Large intestine (tissue), 3 donors: Measurements from ENCODE around the gene RIOK1. TPM values are rescaled to one million over a fixed set of nuclear protein-coding genes. Genes with fewer than 3 reads are reported as not detected.
A peak's percentile ranks its signal among the peaks of the same experiment; 100 is the strongest.
"Not testable (repeated sequence)": the region's sequence is repeated elsewhere in the genome, so short reads cannot be mapped to it uniquely, and the experiment has no call there.

ENCODE experiments used
- DNase-seq, 2 donors: peaks; one replicate each; pipeline versions ENCODE4 v3.0.0 to v3.0.0-alpha.2; 2013
- H3K27ac ChIP-seq: one replicate; pipeline ENCODE4 v1.5.1; 2013; ENCODE audit warnings: low read length
- H3K27me3 ChIP-seq: 2 replicates; pipeline ENCODE4 v1.6.1; 2013; ENCODE audit warnings: low read length; ENCODE audit not compliant: control insufficient read depth, insufficient read depth
- H3K36me3 ChIP-seq: 2 replicates; pipeline ENCODE4 v1.6.1; 2013; ENCODE audit warnings: low read length; ENCODE audit not compliant: control insufficient read depth, insufficient read depth
- H3K4me1 ChIP-seq: one replicate; pipeline ENCODE4 v1.6.1; 2013; ENCODE audit warnings: low read length; ENCODE audit not compliant: control insufficient read depth, insufficient read depth
- H3K4me3 ChIP-seq: one replicate; pipeline ENCODE4 v1.5.1; 2013; ENCODE audit warnings: low read length
- H3K9me3 ChIP-seq: one replicate; pipeline ENCODE4 v1.6.1; 2013; ENCODE audit warnings: mild to moderate bottlenecking, low read depth, low read length, moderate library complexity; ENCODE audit not compliant: control insufficient read depth
- WGBS: methylation state at CpG from one replicate; pipeline ENCODE4 v1.1.5; 2013; ENCODE audit warnings: low lambda C conversion rate; ENCODE audit not compliant: insufficient coverage; 5-methylcytosine and 5-hydroxymethylcytosine counted together
- polyA plus RNA-seq: library from polyadenylated mRNA; unstranded; fragments of 120-200 nt; gene quantifications from one replicate; pipeline ENCODE4 v1.2.1, GENCODE V29; 2013

RIOK1 gene
- polyA plus RNA-seq, 1 donor, result 22.9 TPM

GRCh38 chr6:7451326-7451725, 61.7 kb downstream of the RIOK1 start:
- Histone ChIP-seq H3K4me3 (no peak overlapping the region), H3K27ac (no peak overlapping the region), H3K9me3 (no peaks in the 10 kb centered on the region), H3K36me3 (no peaks in the 10 kb centered on the region), H3K4me1 (no peaks in the 10 kb centered on the region), H3K27me3 (no peaks in the 10 kb centered on the region)
- no CpG with 5 or more reads among the region's 4 CpGs for WGBS
- no peak for DNase-seq

- WGBS, result no CpG with 5 or more reads among the region's 6 CpGs
- no peak overlapping the region for H3K27ac ChIP-seq
- no peaks in the 10 kb centered on the region for H3K27me3 ChIP-seq
- no peak for DNase-seq
- no peaks in the 10 kb centered on the region for H3K4me1 ChIP-seq
- no peaks in the 10 kb centered on the region for H3K36me3 ChIP-seq
- H3K4me3 ChIP-seq, result no peak overlapping the region
- H3K9me3 ChIP-seq, result peaks cover 3% of the 10 kb centered on the region
Observed at GRCh38 chr6:7452898-7453297, 63.3 kb downstream of the RIOK1 start.

- Histone ChIP-seq H3K27ac (no peak overlapping the region), H3K4me1 (no peaks in the 10 kb centered on the region), H3K4me3 (no peak overlapping the region), H3K9me3 (peaks cover 3% of the 10 kb centered on the region), H3K36me3 (no peaks in the 10 kb centered on the region), H3K27me3 (no peaks in the 10 kb centered on the region)
- WGBS, result no CpG with 5 or more reads among the region's 5 CpGs
- no peak for DNase-seq
Observed at GRCh38 chr6:7454696-7455358, 65.2 kb downstream of the RIOK1 start.

GRCh38 chr6:7456302-7456701, 66.7 kb downstream of the RIOK1 start:
- not testable (repeated sequence) for H3K9me3 ChIP-seq, H3K36me3 ChIP-seq, H3K4me1 ChIP-seq, DNase-seq, H3K27me3 ChIP-seq, H3K4me3 ChIP-seq, H3K27ac ChIP-seq
- WGBS, result no CpG with 5 or more reads among the region's 31 CpGs

GRCh38 chr6:7461416-7461815, 71.8 kb downstream of the RIOK1 start:
- no peaks in the 10 kb centered on the region for H3K27me3 ChIP-seq
- H3K9me3 ChIP-seq, result peaks cover 3% of the 10 kb centered on the region
- no peaks in the 10 kb centered on the region for H3K36me3 ChIP-seq
- no peak overlapping the region for H3K27ac ChIP-seq
- no peak overlapping the region for H3K4me3 ChIP-seq
- DNase-seq, result no peak
- 88% methylated on average over 2 of the region's 4 CpGs for WGBS
- H3K4me1 ChIP-seq, result peaks cover 21% of the 10 kb centered on the region

- Histone ChIP-seq H3K27me3 (no peaks in the 10 kb centered on the region), H3K27ac (peak overlapping the region; percentile 20), H3K4me3 (no peak overlapping the region), H3K4me1 (peaks cover 36% of the 10 kb centered on the region), H3K9me3 (no peaks in the 10 kb centered on the region), H3K36me3 (no peaks in the 10 kb centered on the region)
- no CpG with 5 or more reads among the region's 4 CpGs for WGBS
- peak; percentile 76 to 87 for DNase-seq
Observed at GRCh38 chr6:7463785-7464184, 74.2 kb downstream of the RIOK1 start.

- no peak overlapping the region for H3K4me3 ChIP-seq
- no peaks in the 10 kb centered on the region for H3K36me3 ChIP-seq
- DNase-seq, result peak; percentile 81 to 91
- no peaks in the 10 kb centered on the region for H3K27me3 ChIP-seq
- H3K9me3 ChIP-seq, result no peaks in the 10 kb centered on the region
- peak overlapping the region; percentile 54 for H3K27ac ChIP-seq
- peaks cover 31% of the 10 kb centered on the region for H3K4me1 ChIP-seq
- WGBS, result 4% methylated on average over 4 of the region's 13 CpGs
Observed at GRCh38 chr6:7467007-7467897, 77.6 kb downstream of the RIOK1 start.

Other genes with a start within 250 kb of the RIOK1 start
- gene SSR1, start 76.6 kb upstream of the RIOK1 start, polyA plus RNA-seq, result 125 TPM
- gene CAGE1, start 66 bp upstream of the RIOK1 start, polyA plus RNA-seq, result 0.03 TPM
- 153 TPM for gene DSP, start 151.9 kb downstream of the RIOK1 start, polyA plus RNA-seq
- 18.6 TPM for gene SNRNP48, start 200.4 kb downstream of the RIOK1 start, polyA plus RNA-seq